PC-9 (cell line): Measurements from ENCODE around the gene VSIG10L.

ENCODE experiments used
- CTCF ChIP-seq: fragments of 200-600 bp; sonication (generic); conservative IDR thresholded peaks from 2 replicates; pipeline ENCODE4 v1.6.1; 2017; ENCODE audit warnings: mixed run types, antibody characterized with exemption, mild to moderate bottlenecking, moderate library complexity
- EZH2 ChIP-seq: fragments of 200-600 bp; sonication (generic); IDR thresholded peaks from 2 replicates; pipeline ENCODE4 v1.8.0; 2017; ENCODE audit warnings: antibody characterized with exemption, low read depth

- TF ChIP-seq CTCF (no peak), EZH2 (no peak)
Measured at GRCh38 chr19:51317376-51317775, 24.6 kb downstream of the VSIG10L start.
